ENCODE measurements around the gene WFDC12.

WFDC12 gene

DNA sequence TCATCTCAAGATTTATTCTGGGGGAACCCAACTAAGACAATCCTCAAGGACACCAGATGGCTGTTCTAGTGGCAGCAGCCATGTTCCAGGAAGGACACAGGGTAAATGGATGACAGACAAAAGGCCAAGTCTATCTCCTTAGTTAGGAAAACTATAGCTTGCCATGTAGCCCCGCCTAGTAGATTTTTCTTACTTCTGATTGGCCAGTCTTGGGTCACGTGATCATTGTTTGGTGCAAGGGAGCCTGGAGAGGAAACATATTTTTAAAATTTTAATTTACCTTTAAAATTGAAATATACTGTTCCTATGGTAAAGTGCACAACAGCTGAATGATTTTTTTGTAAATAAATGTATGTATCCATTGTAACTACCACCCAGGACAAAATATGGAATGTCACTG, 18.9 kb downstream of the WFDC12 start:
- H3K27me3 ChIP-seq (ENCODE audit: control insufficient read depth in 2 of 2, insufficient read depth in 2 of 2, low read length in 2 of 2): peaks cover 2 to 10% of the 10 kb centered on the region in 2 donors
- no peaks in the 10 kb centered on the region for H3K9me3 ChIP-seq (ENCODE audit: control insufficient read depth in 2 of 2, low read length in 2 of 2)
- H3K4me1 ChIP-seq (ENCODE audit: control insufficient read depth in 2 of 2, insufficient read depth in 2 of 2, low read length in 2 of 2): no peaks in the 10 kb centered on the region
- no peak overlapping the region for H3K9ac ChIP-seq (ENCODE audit: low read depth in 1 of 2, low read length in 2 of 2)
- H3K36me3 ChIP-seq (ENCODE audit: control insufficient read depth in 2 of 2, insufficient read depth in 2 of 2, low read length in 2 of 2): no peaks in the 10 kb centered on the region
- H3K27ac ChIP-seq (ENCODE audit: low read depth in 2 of 2, low read length in 2 of 2): no peak overlapping the region
- H3K4me3 ChIP-seq (ENCODE audit: low read length in 2 of 2): no peak overlapping the region

DNA sequence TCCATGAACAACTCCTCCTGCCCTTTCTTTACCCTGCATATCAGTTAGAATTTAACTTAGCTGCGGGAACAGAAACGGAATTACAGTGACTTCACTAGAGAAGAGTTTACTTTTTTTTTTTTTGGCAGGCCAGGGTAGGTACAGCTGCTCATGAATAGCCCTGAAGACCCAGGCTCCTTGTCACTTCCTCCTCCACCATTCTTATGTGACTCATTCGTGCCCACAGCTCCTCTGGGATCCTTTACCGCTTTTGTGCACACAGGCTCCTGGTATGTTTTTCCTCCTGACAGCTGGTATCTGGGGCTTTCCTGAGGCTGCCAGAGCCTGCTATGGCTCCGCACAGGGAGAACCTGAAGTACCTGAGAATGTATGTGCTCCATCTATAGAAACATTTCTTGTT, 19.5 kb downstream of the WFDC12 start:
- Histone ChIP-seq H3K27ac (ENCODE audit: low read depth in 2 of 2, low read length in 2 of 2) (no peak overlapping the region), H3K27me3 (ENCODE audit: control insufficient read depth in 2 of 2, insufficient read depth in 2 of 2, low read length in 2 of 2) (peaks cover 4 to 10% of the 10 kb centered on the region in 2 donors), H3K9ac (ENCODE audit: low read depth in 1 of 2, low read length in 2 of 2) (no peak overlapping the region), H3K4me1 (ENCODE audit: control insufficient read depth in 2 of 2, insufficient read depth in 2 of 2, low read length in 2 of 2) (no peaks in the 10 kb centered on the region), H3K36me3 (ENCODE audit: control insufficient read depth in 2 of 2, insufficient read depth in 2 of 2, low read length in 2 of 2) (no peaks in the 10 kb centered on the region), H3K4me3 (ENCODE audit: low read length in 2 of 2) (no peak overlapping the region), H3K9me3 (ENCODE audit: control insufficient read depth in 2 of 2, low read length in 2 of 2) (no peaks in the 10 kb centered on the region)

DNA sequence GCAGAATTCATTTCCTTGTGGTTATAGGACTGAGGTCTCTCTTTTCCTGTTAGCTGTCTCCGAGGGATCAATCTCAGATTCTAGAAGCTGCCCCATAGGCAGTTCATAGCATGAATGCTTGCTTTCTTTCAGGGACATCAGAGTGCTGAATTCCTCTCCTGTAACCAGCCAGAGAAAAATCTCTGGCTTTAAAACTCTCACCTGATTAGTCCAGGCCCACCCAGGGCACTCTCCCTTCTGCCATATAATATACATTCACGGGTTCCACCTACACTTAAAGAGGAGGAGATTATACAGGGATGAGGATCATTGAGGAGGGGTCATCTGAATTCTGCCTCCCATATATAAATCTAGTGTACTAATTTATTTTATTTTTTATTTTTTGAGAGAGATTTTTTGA, 21.2 kb downstream of the WFDC12 start:
- Histone ChIP-seq H3K27ac (ENCODE audit: low read depth in 2 of 2, low read length in 2 of 2) (no peak overlapping the region), H3K4me3 (ENCODE audit: low read length in 2 of 2) (no peak overlapping the region), H3K9ac (ENCODE audit: low read depth in 1 of 2, low read length in 2 of 2) (no peak overlapping the region), H3K36me3 (ENCODE audit: control insufficient read depth in 2 of 2, insufficient read depth in 2 of 2, low read length in 2 of 2) (no peaks in the 10 kb centered on the region), H3K27me3 (ENCODE audit: control insufficient read depth in 2 of 2, insufficient read depth in 2 of 2, low read length in 2 of 2) (peaks cover 7 to 10% of the 10 kb centered on the region in 2 donors), H3K9me3 (ENCODE audit: control insufficient read depth in 2 of 2, low read length in 2 of 2) (no peaks in the 10 kb centered on the region), H3K4me1 (ENCODE audit: control insufficient read depth in 2 of 2, insufficient read depth in 2 of 2, low read length in 2 of 2) (no peaks in the 10 kb centered on the region)

DNA sequence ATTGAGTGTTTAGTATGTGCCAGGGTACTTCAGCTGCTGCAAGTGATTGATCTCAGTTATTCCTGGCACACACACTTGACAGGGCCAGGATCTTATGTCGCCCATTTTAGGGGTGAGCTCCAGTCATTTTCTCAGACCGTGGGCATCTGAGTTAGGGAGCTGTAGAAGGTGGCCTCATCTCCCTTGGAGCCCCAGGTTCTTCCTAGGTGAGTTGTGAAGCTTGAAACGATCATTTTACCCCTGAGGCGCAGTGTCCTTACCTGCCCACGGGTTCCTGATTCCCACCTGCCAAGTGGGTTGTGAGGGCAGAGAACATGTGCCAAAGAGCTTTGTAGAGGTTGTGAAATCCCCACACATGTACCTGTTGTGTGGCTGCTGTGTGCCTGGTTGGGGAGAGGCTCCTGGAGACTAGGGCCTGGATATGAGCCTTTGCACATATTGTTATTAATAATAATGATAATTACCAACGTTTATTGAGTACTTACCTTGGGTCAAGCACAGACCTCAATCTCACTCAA, 22.9 kb downstream of the WFDC12 start:
- no peaks in the 10 kb centered on the region for H3K9me3 ChIP-seq (ENCODE audit: control insufficient read depth in 2 of 2, low read length in 2 of 2)
- H3K4me1 ChIP-seq (ENCODE audit: control insufficient read depth in 2 of 2, insufficient read depth in 2 of 2, low read length in 2 of 2): peaks cover 0 to 2% of the 10 kb centered on the region in 2 donors
- H3K27me3 ChIP-seq (ENCODE audit: control insufficient read depth in 2 of 2, insufficient read depth in 2 of 2, low read length in 2 of 2): peaks cover 14 to 15% of the 10 kb centered on the region in 2 donors
- H3K27ac ChIP-seq (ENCODE audit: low read depth in 2 of 2, low read length in 2 of 2): no peak overlapping the region
- H3K36me3 ChIP-seq (ENCODE audit: control insufficient read depth in 2 of 2, insufficient read depth in 2 of 2, low read length in 2 of 2): no peaks in the 10 kb centered on the region
- H3K4me3 ChIP-seq (ENCODE audit: low read length in 2 of 2): no peak overlapping the region
- H3K9ac ChIP-seq (ENCODE audit: low read depth in 1 of 2, low read length in 2 of 2): no peak overlapping the region

DNA sequence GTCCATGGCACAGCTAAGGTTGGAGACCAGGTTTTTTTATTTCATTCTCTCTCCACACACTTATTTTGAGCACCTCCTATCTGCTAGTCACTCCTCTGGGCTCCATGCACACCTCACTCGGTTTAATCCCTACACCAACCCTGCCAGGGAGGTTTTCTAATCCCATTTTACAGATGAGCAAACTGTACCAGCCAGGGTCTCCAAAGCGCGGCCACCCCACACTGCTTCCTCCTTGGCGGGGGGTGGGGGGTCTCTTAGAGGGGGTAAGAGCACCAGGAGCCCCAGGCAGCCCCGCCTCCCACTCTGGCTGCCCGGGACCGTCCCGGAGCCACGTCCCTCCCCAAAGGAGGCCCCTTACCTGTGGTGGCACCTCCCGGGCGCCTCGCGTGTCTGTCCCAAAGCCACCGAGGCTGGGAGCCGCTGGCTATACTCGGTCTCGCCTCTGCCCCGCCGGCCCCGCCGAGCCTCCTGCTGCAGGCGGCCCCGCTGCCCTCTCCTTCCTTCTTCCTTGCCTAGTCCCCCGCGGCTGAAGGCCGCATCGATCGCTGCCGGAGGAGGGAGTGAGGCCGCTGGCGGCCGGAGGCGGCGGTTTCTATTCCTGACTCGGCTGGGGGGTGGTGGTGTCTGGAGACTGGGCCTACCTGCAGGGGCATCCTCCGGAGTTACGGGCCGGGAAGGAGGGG, 23.6 kb downstream of the WFDC12 start, which contains the start of gene KCNS1:
TSS of gene KCNS1 (minus strand) at position 565 of the 683 bp plus-strand sequence. CDS start 1,891 bp downstream, outside the sequence.
- no peak within 1 kb of the TSS for H3K9ac ChIP-seq (ENCODE audit: low read depth in 1 of 2, low read length in 2 of 2)
- H3K36me3 ChIP-seq (ENCODE audit: control insufficient read depth in 2 of 2, insufficient read depth in 2 of 2, low read length in 2 of 2): no peaks in the 10 kb centered on the region
- H3K27ac ChIP-seq (ENCODE audit: low read depth in 2 of 2, low read length in 2 of 2): no peak within 1 kb of the TSS
- H3K4me3 ChIP-seq (ENCODE audit: low read length in 2 of 2): no peak within 1 kb of the TSS
- H3K27me3 ChIP-seq (ENCODE audit: control insufficient read depth in 2 of 2, insufficient read depth in 2 of 2, low read length in 2 of 2): peaks cover 15 to 18% of the 10 kb centered on the region in 2 donors
- H3K9me3 ChIP-seq (ENCODE audit: control insufficient read depth in 2 of 2, low read length in 2 of 2): no peaks in the 10 kb centered on the region
- peaks cover 0 to 2% of the 10 kb centered on the region in 2 donors for H3K4me1 ChIP-seq (ENCODE audit: control insufficient read depth in 2 of 2, insufficient read depth in 2 of 2, low read length in 2 of 2)

DNA sequence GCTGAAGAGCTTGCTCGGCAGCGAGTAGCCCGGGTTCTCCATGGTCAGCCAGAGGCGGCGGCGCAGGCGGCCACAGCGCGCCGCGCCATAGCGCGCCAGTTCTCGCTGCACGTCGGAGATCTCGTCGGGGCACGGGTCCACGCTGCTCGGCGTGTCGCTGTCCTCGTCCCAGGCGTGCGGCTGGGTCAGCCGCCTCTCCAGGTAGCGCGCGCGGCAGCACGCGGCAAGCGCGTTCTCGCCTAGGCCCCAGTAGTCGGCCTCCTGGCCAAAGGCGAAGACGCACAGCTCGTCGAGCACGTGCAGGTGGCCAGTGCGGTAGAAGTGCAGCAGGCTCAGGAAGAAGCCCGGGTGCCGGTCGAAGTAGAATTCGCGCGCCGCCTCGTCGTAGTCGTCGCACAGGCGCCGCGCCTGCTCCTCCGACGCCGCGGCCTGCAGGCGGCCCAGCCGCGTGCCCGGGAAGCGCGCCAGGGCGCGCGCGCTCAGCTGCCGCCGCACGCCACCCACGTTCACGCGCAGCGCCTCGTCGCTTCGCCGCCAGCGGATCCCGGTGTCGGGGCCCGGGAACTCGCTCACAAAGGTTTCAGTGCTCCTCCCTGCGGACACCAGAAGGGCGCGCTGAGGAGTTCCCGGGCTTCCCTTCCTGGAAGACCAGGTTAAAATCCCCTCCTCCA, 26.0 kb downstream of the WFDC12 start:
- Histone ChIP-seq H3K36me3 (ENCODE audit: control insufficient read depth in 2 of 2, insufficient read depth in 2 of 2, low read length in 2 of 2) (no peaks in the 10 kb centered on the region), H3K9me3 (ENCODE audit: control insufficient read depth in 2 of 2, low read length in 2 of 2) (no peaks in the 10 kb centered on the region), H3K27ac (ENCODE audit: low read depth in 2 of 2, low read length in 2 of 2) (no peak overlapping the region), H3K4me1 (ENCODE audit: control insufficient read depth in 2 of 2, insufficient read depth in 2 of 2, low read length in 2 of 2) (peaks cover 0 to 2% of the 10 kb centered on the region in 2 donors), H3K27me3 (ENCODE audit: control insufficient read depth in 2 of 2, insufficient read depth in 2 of 2, low read length in 2 of 2) (peaks cover 15% of the 10 kb centered on the region in 2 donors), H3K9ac (ENCODE audit: low read depth in 1 of 2, low read length in 2 of 2) (no peak overlapping the region), H3K4me3 (ENCODE audit: low read length in 2 of 2) (no peak overlapping the region)

DNA sequence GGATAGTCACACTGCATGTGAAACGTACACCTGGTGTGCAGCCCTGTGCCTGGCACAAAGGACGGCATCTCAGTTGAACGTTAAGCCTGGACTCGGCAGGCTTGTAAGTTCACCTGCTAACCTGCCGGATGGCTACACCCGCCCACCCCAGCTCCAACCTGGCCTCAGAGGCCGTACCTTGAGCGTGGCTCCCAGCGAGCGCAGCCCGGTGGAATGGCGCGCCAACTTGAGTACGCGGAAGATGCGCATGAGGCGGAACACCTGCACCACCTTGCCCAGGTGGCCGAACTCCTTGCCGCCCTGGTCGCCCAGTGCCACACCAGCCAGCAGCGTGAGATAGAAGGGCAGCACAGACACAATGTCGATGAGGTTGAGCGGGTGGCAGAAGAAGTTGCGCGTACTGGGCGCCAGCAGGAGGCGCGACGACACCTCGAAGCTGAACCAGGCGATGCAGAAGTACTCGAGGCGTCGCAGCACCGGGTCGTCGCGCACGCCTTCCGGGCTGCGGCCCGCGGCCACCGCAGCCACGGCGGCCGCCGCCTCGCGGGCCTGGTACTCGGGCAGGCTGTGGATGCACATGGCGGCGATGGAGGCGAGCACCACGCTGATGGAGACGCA, 26.7 kb downstream of the WFDC12 start:
- H3K4me3 ChIP-seq (ENCODE audit: low read length in 2 of 2): no peak overlapping the region
- H3K27me3 ChIP-seq (ENCODE audit: control insufficient read depth in 2 of 2, insufficient read depth in 2 of 2, low read length in 2 of 2): peaks cover 15% of the 10 kb centered on the region in 2 donors
- H3K4me1 ChIP-seq (ENCODE audit: control insufficient read depth in 2 of 2, insufficient read depth in 2 of 2, low read length in 2 of 2): peaks cover 0 to 2% of the 10 kb centered on the region in 2 donors
- H3K9ac ChIP-seq (ENCODE audit: low read depth in 1 of 2, low read length in 2 of 2): no peak overlapping the region
- no peaks in the 10 kb centered on the region for H3K9me3 ChIP-seq (ENCODE audit: control insufficient read depth in 2 of 2, low read length in 2 of 2)
- no peaks in the 10 kb centered on the region for H3K36me3 ChIP-seq (ENCODE audit: control insufficient read depth in 2 of 2, insufficient read depth in 2 of 2, low read length in 2 of 2)
- H3K27ac ChIP-seq (ENCODE audit: low read depth in 2 of 2, low read length in 2 of 2): no peak overlapping the region

DNA sequence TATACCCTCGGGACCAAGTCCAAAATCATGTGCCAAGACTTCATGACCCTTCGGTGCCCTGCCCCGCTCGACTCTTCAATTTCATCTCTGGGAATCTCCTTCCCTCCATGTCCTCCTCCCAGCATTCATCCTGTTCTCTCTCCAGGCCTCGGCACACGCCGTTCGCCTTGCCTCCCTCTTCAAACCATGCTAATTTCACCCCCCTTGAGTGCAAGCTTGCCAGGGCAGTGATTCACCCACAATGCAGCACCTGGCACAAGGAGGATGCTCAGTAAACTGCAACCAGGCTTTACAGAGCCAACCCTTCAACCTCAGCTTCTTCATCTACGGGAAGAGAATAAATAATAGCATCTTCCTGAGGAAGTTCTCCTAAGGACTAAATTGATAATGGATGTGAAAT, 27.5 kb downstream of the WFDC12 start:
- no peaks in the 10 kb centered on the region for H3K36me3 ChIP-seq (ENCODE audit: control insufficient read depth in 2 of 2, insufficient read depth in 2 of 2, low read length in 2 of 2)
- no peak overlapping the region for H3K9ac ChIP-seq (ENCODE audit: low read depth in 1 of 2, low read length in 2 of 2)
- no peaks in the 10 kb centered on the region for H3K9me3 ChIP-seq (ENCODE audit: control insufficient read depth in 2 of 2, low read length in 2 of 2)
- peaks cover 0 to 2% of the 10 kb centered on the region in 2 donors for H3K4me1 ChIP-seq (ENCODE audit: control insufficient read depth in 2 of 2, insufficient read depth in 2 of 2, low read length in 2 of 2)
- no peak overlapping the region for H3K27ac ChIP-seq (ENCODE audit: low read depth in 2 of 2, low read length in 2 of 2)
- H3K27me3 ChIP-seq (ENCODE audit: control insufficient read depth in 2 of 2, insufficient read depth in 2 of 2, low read length in 2 of 2): peaks cover 15% of the 10 kb centered on the region in 2 donors
- H3K4me3 ChIP-seq (ENCODE audit: low read length in 2 of 2): no peak overlapping the region

DNA sequence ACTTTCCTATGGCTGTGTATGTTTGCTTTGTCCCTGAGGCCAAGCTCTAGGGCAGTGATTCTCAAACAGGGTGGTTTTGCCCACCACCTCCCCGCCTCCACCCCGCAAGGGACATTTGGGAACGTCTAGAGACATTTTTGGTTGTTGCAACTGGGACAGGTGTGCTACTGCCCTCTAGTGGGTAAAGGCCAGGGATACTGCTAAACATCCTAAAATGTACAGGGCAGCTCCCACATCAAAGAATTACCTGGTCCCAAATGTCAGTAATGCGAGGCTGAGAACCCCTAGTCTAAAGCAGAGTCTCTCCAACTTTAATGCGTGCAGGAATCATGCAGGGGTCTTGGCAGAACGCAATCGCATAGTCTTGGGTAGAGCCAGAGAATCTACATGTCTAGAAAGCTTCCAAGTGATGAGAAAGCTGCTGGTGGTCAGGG, 28.4 kb downstream of the WFDC12 start:
- Histone ChIP-seq H3K27me3 (ENCODE audit: control insufficient read depth in 2 of 2, insufficient read depth in 2 of 2, low read length in 2 of 2) (peaks cover 11 to 15% of the 10 kb centered on the region in 2 donors), H3K27ac (ENCODE audit: low read depth in 2 of 2, low read length in 2 of 2) (no peak overlapping the region), H3K4me3 (ENCODE audit: low read length in 2 of 2) (no peak overlapping the region), H3K4me1 (ENCODE audit: control insufficient read depth in 2 of 2, insufficient read depth in 2 of 2, low read length in 2 of 2) (peaks cover 0 to 2% of the 10 kb centered on the region in 2 donors), H3K9me3 (ENCODE audit: control insufficient read depth in 2 of 2, low read length in 2 of 2) (no peaks in the 10 kb centered on the region), H3K9ac (ENCODE audit: low read depth in 1 of 2, low read length in 2 of 2) (no peak overlapping the region), H3K36me3 (ENCODE audit: control insufficient read depth in 2 of 2, insufficient read depth in 2 of 2, low read length in 2 of 2) (no peaks in the 10 kb centered on the region)
